Peyer's patch (tissue), 4 donors: Measurements from ENCODE around the gene MTA3.

Experiments used
- CTCF ChIP-seq, 6 experiments: fragments of 450-650 bp in 4 of 6; fragments of 200-600 bp in 2 of 6; sonication (generic) in 1 of 6; IDR thresholded peaks; one replicate each; pipeline ENCODE4 v1.5.1; 2017 to 2019; ENCODE audit warnings: antibody characterized with exemption in 6 of 6, mild to moderate bottlenecking in 3 of 6, moderate library complexity in 1 of 6
- POLR2A ChIP-seq, 2 donors: fragments of 450-650 bp; IDR thresholded peaks; one replicate each; pipeline ENCODE4 v1.5.1; 2017; ENCODE audit warnings: antibody characterized with exemption in 2 of 2, mild to moderate bottlenecking in 2 of 2, moderate library complexity in 2 of 2

GRCh38 chr2:42585779-42586178, 17.3 kb downstream of the MTA3 start:
- TF ChIP-seq CTCF (IDR thresholded peaks at IDR 0.05), result no peak
- TF ChIP-seq POLR2A (IDR thresholded peaks at IDR 0.05), result no peak
